ENCODE data around the gene TBC1D9. TPM values are rescaled to one million over a fixed set of nuclear protein-coding genes. Genes with fewer than 3 reads are reported as not detected.
A peak's percentile ranks its signal among the peaks of the same experiment; 100 is the strongest.

TBC1D9 gene
- total and polyA plus RNA-seq, 10 of the 15 experiments (the other 5 are each of a cell fraction or from before 2014, with no cell fraction given), result 0.87 to 14.9 (median 7.1) TPM

DNA sequence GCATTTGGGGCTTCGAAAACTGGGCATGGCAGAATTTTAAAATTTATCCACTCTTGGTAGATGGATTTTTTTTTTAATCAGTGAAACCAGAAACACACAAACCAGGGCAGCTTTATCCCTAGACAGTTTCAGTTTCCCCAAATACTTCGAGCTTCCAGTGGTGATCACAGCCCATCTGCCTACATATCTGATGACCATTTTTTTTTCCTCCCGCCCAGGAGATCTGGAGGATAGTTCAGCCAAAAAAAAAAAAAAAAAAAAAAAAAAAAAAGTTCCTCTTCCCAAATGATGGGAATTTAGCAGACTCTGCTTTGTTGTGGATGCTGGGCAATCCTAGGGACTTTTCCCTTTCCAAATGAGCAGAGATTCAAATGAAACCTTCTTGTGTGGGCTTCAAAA is 1.0 kb upstream of the TBC1D9 start:
- no peak for ATAC-seq
- Histone ChIP-seq H3K9me3 (replicated peaks; ENCODE audit: control insufficient read depth, insufficient read depth, low read length) (no peaks in the 10 kb centered on the region), H3K36me3 (ENCODE audit: control insufficient read depth in 2 of 2, insufficient read depth in 2 of 2, low read length in 1 of 2) (no peaks in the 10 kb centered on the region), H3K79me2 (ENCODE audit: control insufficient read depth, insufficient read depth, low read length) (peaks cover 12% of the 10 kb centered on the region), H2AFZ (ENCODE audit: control insufficient read depth, low read depth, low read length) (no peak overlapping the region), H4K20me1 (ENCODE audit: control insufficient read depth, insufficient read depth) (no peaks in the 10 kb centered on the region), H3K4me3 (peak overlapping the region; percentile 78; the same call in 1 of the 2 replicates), H3K4me1 (ENCODE audit: control insufficient read depth, insufficient read depth, low read length) (peaks cover 3% of the 10 kb centered on the region; the same call in 1 of the 2 replicates), H3K9ac (ENCODE audit: control insufficient read depth, insufficient read depth, low read length) (no peak overlapping the region), H3K27me3 (replicated peaks in 1 of 2; ENCODE audit: control insufficient read depth in 2 of 2, insufficient read depth in 2 of 2, low read length in 1 of 2) (no peaks in the 10 kb centered on the region), H3K27ac (ENCODE audit: control insufficient read depth, insufficient read depth) (no peak overlapping the region), H3K4me2 (ENCODE audit: control insufficient read depth, insufficient read depth) (peak overlapping the region; percentile 73; the same call in 1 of the 2 replicates)
- RAD21 ChIA-PET (ENCODE audit: unreplicated experiment), result no interaction called here
- POLR2A ChIA-PET, result interaction anchor here (0.6 kb wide), 1 partner anchor 382 kb away, joined by 3 read pairs; no protein-coding TSS in a partner anchor
- no peak for FAIRE-seq
- SMC1A ChIA-PET (ENCODE audit: uncharacterized antibody, unreplicated experiment), result no interaction called here
- DNase-seq (ENCODE audit: low read depth, low spot score), result no peak
- CTCF ChIA-PET, result interaction anchor here (0.8 to 1.2 kb wide), 2 partner anchors 14 to 102 kb away, joined by 3 to 5 read pairs; no protein-coding TSS in a partner anchor
- in situ Hi-C loops (cut with MboI), result no loop called here
- 21% methylated on average over 3 of the region's 3 CpGs for WGBS (ENCODE audit: insufficient coverage, insufficient replicate concordance, low lambda C conversion rate, missing lambda C conversion rate)
- intact Hi-C loops (cut with micrococcal nuclease; ENCODE audit: unreplicated experiment), result loop anchor here (2.0 to 5.0 kb wide), 2 partner anchors 34 to 50 kb away; no protein-coding TSS in a partner anchor
- no TSS peak for BruUV-seq (replicated peaks)
- TF ChIP-seq, protein P1, sequence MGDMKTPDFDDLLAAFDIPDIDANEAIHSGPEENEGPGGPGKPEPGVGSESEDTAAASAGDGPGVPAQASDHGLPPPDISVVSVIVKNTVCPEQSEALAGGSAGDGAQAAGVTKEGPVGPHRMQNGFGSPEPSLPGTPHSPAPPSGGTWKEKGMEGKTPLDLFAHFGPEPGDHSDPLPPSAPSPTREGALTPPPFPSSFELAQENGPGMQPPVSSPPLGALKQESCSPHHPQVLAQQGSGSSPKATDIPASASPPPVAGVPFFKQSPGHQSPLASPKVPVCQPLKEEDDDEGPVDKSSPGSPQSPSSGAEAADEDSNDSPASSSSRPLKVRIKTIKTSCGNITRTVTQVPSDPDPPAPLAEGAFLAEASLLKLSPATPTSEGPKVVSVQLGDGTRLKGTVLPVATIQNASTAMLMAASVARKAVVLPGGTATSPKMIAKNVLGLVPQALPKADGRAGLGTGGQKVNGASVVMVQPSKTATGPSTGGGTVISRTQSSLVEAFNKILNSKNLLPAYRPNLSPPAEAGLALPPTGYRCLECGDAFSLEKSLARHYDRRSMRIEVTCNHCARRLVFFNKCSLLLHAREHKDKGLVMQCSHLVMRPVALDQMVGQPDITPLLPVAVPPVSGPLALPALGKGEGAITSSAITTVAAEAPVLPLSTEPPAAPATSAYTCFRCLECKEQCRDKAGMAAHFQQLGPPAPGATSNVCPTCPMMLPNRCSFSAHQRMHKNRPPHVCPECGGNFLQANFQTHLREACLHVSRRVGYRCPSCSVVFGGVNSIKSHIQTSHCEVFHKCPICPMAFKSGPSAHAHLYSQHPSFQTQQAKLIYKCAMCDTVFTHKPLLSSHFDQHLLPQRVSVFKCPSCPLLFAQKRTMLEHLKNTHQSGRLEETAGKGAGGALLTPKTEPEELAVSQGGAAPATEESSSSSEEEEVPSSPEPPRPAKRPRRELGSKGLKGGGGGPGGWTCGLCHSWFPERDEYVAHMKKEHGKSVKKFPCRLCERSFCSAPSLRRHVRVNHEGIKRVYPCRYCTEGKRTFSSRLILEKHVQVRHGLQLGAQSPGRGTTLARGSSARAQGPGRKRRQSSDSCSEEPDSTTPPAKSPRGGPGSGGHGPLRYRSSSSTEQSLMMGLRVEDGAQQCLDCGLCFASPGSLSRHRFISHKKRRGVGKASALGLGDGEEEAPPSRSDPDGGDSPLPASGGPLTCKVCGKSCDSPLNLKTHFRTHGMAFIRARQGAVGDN (IDR thresholded peaks at IDR 0.05), result no peak
- TF ChIP-seq TAF1 (IDR thresholded peaks at IDR 0.05; ENCODE audit: borderline replicate concordance, low read depth, low read length) (no peak), SREBF2 (IDR thresholded peaks at IDR 0.05; ENCODE audit: low read length) (no peak), EP300 (IDR thresholded peaks at IDR 0.05; ENCODE audit: borderline replicate concordance in 1 of 2, control insufficient read depth in 1 of 2, low read depth in 2 of 2, low read length in 2 of 2) (no peak), SMARCA5 (IDR thresholded peaks at IDR 0.05) (no peak), IRF4 (IDR thresholded peaks at IDR 0.05; ENCODE audit: low read depth, low read length) (no peak), MTA2 (IDR thresholded peaks at IDR 0.05; ENCODE audit: low read depth) (no peak), LARP7 (IDR thresholded peaks at IDR 0.05) (no peak), PML (IDR thresholded peaks at IDR 0.05; ENCODE audit: low read length) (no peak)
- TF ChIP-seq, protein P2, sequence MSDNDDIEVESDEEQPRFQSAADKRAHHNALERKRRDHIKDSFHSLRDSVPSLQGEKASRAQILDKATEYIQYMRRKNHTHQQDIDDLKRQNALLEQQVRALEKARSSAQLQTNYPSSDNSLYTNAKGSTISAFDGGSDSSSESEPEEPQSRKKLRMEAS (IDR thresholded peaks at IDR 0.05; ENCODE audit: low read depth, low read length), result no peak
- TF ChIP-seq, protein P3, sequence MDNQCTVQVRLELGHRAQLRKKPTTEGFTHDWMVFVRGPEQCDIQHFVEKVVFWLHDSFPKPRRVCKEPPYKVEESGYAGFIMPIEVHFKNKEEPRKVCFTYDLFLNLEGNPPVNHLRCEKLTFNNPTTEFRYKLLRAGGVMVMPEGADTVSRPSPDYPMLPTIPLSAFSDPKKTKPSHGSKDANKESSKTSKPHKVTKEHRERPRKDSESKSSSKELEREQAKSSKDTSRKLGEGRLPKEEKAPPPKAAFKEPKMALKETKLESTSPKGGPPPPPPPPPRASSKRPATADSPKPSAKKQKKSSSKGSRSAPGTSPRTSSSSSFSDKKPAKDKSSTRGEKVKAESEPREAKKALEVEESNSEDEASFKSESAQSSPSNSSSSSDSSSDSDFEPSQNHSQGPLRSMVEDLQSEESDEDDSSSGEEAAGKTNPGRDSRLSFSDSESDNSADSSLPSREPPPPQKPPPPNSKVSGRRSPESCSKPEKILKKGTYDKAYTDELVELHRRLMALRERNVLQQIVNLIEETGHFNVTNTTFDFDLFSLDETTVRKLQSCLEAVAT (IDR thresholded peaks at IDR 0.05), result no peak
- TF ChIP-seq, protein P4, sequence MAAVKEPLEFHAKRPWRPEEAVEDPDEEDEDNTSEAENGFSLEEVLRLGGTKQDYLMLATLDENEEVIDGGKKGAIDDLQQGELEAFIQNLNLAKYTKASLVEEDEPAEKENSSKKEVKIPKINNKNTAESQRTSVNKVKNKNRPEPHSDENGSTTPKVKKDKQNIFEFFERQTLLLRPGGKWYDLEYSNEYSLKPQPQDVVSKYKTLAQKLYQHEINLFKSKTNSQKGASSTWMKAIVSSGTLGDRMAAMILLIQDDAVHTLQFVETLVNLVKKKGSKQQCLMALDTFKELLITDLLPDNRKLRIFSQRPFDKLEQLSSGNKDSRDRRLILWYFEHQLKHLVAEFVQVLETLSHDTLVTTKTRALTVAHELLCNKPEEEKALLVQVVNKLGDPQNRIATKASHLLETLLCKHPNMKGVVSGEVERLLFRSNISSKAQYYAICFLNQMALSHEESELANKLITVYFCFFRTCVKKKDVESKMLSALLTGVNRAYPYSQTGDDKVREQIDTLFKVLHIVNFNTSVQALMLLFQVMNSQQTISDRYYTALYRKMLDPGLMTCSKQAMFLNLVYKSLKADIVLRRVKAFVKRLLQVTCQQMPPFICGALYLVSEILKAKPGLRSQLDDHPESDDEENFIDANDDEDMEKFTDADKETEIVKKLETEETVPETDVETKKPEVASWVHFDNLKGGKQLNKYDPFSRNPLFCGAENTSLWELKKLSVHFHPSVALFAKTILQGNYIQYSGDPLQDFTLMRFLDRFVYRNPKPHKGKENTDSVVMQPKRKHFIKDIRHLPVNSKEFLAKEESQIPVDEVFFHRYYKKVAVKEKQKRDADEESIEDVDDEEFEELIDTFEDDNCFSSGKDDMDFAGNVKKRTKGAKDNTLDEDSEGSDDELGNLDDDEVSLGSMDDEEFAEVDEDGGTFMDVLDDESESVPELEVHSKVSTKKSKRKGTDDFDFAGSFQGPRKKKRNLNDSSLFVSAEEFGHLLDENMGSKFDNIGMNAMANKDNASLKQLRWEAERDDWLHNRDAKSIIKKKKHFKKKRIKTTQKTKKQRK (IDR thresholded peaks at IDR 0.05; ENCODE audit: low read depth, low read length), result no peak
- TF ChIP-seq, protein P5, sequence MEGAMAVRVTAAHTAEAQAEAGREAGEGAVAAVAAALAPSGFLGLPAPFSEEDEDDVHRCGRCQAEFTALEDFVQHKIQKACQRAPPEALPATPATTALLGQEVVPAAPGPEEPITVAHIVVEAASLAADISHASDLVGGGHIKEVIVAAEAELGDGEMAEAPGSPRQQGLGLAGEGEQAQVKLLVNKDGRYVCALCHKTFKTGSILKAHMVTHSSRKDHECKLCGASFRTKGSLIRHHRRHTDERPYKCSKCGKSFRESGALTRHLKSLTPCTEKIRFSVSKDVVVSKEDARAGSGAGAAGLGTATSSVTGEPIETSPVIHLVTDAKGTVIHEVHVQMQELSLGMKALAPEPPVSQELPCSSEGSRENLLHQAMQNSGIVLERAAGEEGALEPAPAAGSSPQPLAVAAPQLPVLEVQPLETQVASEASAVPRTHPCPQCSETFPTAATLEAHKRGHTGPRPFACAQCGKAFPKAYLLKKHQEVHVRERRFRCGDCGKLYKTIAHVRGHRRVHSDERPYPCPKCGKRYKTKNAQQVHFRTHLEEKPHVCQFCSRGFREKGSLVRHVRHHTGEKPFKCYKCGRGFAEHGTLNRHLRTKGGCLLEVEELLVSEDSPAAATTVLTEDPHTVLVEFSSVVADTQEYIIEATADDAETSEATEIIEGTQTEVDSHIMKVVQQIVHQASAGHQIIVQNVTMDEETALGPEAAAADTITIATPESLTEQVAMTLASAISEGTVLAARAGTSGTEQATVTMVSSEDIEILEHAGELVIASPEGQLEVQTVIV (IDR thresholded peaks at IDR 0.05; ENCODE audit: borderline replicate concordance, partially characterized antibody), result no peak
